ENCODE results near the gene FXN.
"Not testable (repeated sequence)": the region's sequence is repeated elsewhere in the genome, so short reads cannot be mapped to it uniquely, and the experiment has no call there.

Gene FXN

DNA sequence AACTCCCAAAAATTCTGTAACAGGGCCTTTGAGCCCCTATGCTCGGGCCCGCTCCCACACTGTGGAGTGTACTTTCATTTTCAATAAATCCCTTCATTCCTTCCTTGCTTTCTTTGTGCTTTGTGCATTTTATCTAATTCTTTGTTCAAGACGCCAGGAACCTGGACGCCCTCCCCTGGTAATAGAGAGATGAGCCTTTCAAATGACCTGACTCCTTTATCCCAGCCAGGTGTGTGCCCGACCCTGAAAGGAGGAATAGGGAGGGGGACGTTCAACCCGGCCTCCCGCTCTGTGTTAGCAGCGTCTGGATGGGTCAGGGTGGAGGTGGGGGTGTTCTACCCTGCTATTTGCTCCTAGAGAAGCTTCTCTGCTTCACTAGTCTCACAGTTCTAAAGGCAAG, 53.9 kb downstream of the FXN start:
- no peak for TF ChIP-seq ZFX (IDR thresholded peaks at IDR 0.05; ENCODE audit: borderline replicate concordance)
- TF ChIP-seq, protein P1, sequence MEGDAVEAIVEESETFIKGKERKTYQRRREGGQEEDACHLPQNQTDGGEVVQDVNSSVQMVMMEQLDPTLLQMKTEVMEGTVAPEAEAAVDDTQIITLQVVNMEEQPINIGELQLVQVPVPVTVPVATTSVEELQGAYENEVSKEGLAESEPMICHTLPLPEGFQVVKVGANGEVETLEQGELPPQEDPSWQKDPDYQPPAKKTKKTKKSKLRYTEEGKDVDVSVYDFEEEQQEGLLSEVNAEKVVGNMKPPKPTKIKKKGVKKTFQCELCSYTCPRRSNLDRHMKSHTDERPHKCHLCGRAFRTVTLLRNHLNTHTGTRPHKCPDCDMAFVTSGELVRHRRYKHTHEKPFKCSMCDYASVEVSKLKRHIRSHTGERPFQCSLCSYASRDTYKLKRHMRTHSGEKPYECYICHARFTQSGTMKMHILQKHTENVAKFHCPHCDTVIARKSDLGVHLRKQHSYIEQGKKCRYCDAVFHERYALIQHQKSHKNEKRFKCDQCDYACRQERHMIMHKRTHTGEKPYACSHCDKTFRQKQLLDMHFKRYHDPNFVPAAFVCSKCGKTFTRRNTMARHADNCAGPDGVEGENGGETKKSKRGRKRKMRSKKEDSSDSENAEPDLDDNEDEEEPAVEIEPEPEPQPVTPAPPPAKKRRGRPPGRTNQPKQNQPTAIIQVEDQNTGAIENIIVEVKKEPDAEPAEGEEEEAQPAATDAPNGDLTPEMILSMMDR (IDR thresholded peaks at IDR 0.05) = no peak
- no peak overlapping the region for H3K27ac ChIP-seq

DNA sequence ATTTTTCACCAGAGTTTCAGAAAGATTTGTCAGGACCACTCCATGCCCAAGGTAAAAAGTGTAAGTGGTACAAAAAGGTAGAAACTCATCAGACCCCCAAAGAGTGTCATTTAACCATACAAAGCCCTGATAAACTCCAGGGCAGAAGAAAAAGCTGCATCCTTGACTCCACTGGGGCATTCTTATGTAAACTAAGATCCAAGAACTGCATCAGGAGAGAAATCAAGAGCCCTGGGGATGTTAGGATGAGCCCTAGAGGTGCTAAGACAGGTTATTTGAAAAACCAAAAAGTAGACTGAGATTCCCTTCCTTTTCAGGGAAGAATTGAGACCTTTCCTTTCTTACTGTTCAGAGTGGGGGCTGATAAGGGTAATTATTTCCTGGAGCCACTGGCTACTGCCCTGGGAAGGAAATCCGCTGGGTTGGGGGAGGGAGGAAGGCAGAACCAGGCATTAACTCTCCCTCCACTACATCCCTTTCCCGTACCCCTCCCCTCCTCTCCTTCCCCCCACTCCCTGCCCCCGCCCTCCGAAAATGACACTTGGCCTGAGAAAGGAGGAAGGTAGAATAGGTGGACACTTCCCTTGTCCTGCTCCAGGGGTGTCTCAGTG, 54.7 kb downstream of the FXN start:
- TF ChIP-seq, protein P1 (IDR thresholded peaks at IDR 0.05) = no peak
- TF ChIP-seq ZFX (IDR thresholded peaks at IDR 0.05; ENCODE audit: borderline replicate concordance) = no peak
- no peak overlapping the region for H3K27ac ChIP-seq

DNA sequence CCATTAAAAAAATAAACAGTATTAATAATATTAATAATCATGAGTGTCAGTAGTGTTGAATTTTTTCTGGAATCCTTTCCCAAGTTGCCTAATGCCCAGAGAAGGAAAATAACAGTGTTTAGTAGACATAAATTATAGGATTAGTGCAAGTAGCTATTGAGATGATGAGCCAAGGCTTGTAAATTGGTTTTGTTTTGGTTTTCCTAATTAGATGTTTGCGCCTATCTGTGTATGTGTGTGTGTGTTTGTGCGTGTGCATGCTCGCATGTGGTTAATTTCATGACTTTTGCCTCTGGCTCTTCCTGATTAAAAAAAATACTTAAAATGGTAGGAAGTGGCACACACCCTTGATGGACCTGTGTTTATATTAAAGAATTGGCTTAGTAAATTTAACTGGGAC, 55.4 kb downstream of the FXN start:
- TF ChIP-seq, protein P1 (IDR thresholded peaks at IDR 0.05) = no peak
- no peak for TF ChIP-seq ZFX (IDR thresholded peaks at IDR 0.05; ENCODE audit: borderline replicate concordance)
- H3K27ac ChIP-seq = no peak overlapping the region

DNA sequence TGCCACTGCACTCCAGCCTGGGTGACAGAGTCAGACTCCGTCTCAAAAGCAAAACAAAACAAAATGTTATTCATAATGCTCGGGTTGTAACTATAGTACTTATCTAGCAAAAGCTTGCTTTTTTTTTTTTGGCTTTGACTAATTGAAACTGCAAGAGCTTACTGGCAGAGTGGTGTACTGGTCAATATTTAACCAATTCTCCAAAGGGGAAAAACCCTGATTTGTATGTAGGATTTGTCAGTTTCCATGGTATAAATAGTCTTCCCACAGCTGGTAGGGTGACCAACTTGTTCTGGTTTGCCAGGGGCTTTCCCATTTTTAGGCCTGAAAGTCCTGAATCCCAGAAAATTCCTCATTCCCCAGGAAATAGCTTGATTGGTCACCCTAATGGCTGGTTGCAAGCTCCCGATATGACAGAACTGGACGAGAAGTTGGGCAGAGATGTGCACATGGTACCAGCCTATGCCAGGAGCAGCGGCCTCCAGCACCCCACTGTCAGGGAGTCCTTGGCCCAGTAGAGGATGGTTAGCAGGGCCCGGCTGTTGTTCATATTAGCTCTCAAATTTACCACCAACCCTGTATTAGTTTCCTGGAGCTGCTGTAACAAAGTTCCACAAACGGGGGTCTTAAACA, 58.0 kb downstream of the FXN start:
- TF ChIP-seq, protein P1 (IDR thresholded peaks at IDR 0.05) = no peak
- TF ChIP-seq ZFX (IDR thresholded peaks at IDR 0.05; ENCODE audit: borderline replicate concordance) = no peak
- no peak overlapping the region for H3K27ac ChIP-seq

GRCh38 chr9:69094361-69095135, 59.0 kb downstream of the FXN start:
- not testable (repeated sequence) for H3K27ac ChIP-seq

GRCh38 chr9:69097064-69097463, 61.5 kb downstream of the FXN start:
- no peak for TF ChIP-seq ZFX (IDR thresholded peaks at IDR 0.05; ENCODE audit: borderline replicate concordance)
- TF ChIP-seq, protein P1 (IDR thresholded peaks at IDR 0.05) = no peak
- H3K27ac ChIP-seq = no peak overlapping the region

DNA sequence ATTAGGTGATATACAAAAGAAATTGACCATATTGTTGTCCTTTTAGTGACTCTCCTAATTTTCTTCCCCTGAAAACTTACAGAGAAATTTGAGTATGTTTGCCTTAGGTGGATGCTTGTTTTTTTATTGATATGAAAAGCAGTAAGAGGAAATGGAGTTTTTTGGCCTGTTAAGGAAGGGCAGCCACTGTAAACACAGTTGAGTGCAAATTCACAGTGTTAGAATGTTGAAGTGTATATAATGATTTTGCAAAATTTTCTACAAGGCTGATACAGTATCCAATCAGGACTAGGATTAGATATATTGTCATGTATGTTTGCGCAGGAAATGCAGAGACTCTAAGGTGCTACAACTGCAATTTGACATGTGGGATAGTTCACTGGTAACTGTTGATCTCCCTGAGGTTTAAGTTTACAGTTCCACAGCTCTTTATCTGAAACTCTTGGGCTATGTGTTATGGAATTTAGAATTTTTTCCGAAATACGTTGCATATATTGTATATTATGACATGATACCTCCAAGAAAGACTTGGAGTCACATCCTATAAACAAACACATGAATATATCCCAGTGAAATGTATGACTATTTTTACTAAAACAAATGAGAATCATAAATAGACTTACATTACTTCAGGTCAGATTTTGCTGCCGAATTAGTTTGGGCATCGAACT, 62.5 kb downstream of the FXN start:
- no peak overlapping the region for H3K27ac ChIP-seq
- no peak for TF ChIP-seq ZFX (IDR thresholded peaks at IDR 0.05; ENCODE audit: borderline replicate concordance)
- TF ChIP-seq, protein P1 (IDR thresholded peaks at IDR 0.05) = no peak

GRCh38 chr9:69103348-69103996, 67.9 kb downstream of the FXN start:
- peak overlapping the region; percentile 95 for H3K27ac ChIP-seq
